Glutamatergic neuron (in vitro differentiated cells): ENCODE data around the gene ARL15. TPM values are rescaled to one million over a fixed set of nuclear protein-coding genes. Genes with fewer than 3 reads are reported as not detected.
"Not testable (repeated sequence)": the region's sequence is repeated elsewhere in the genome, so short reads cannot be mapped to it uniquely, and the experiment has no call there.

Experiments
- DNase-seq: peaks from one replicate; pipeline ENCODE4 v3.0.0; 2022
- H3K27ac Mint-ChIP-seq: one replicate; pipeline ENCODE4 v1.8.0; 2020; ENCODE audit warnings: mild to moderate bottlenecking, mixed read lengths, inconsistent platforms; ENCODE audit not compliant: unreplicated experiment
- H3K27me3 Mint-ChIP-seq: one replicate; pipeline ENCODE4 v1.8.0; 2020; ENCODE audit warnings: mild to moderate bottlenecking, moderate library complexity, mixed read lengths, inconsistent platforms; ENCODE audit not compliant: unreplicated experiment
- H3K36me3 Mint-ChIP-seq: one replicate; pipeline ENCODE4 v1.8.0; 2020; ENCODE audit warnings: mild to moderate bottlenecking, mixed read lengths, inconsistent platforms; ENCODE audit not compliant: unreplicated experiment
- H3K4me1 Mint-ChIP-seq: one replicate; pipeline ENCODE4 v1.8.0; 2020; ENCODE audit warnings: mild to moderate bottlenecking, low read depth, mixed read lengths, inconsistent platforms; ENCODE audit not compliant: unreplicated experiment
- H3K4me3 Mint-ChIP-seq: one replicate; pipeline ENCODE4 v1.8.0; 2020; ENCODE audit warnings: mild to moderate bottlenecking, mixed read lengths, inconsistent platforms; ENCODE audit not compliant: unreplicated experiment
- H3K9me3 Mint-ChIP-seq: one replicate; pipeline ENCODE4 v1.8.0; 2020; ENCODE audit warnings: mild to moderate bottlenecking, moderate library complexity, mixed read lengths, inconsistent platforms; ENCODE audit not compliant: unreplicated experiment
- total RNA-seq: library from RNA; stranded (reverse); fragmentation: NEBNext Ultra II Directional; extraction: Animal tissue kit (Norgen Biotek cat#: 25700); gene quantifications from one replicate; pipeline ENCODE4 v1.2.1, GENCODE V29; 2021; ENCODE audit not compliant: unreplicated experiment
- TF ChIP-seq, protein P1 (sequence below): fragments of 200-600 bp; sonication (generic); IDR thresholded peaks from one replicate; pipeline ENCODE4 v1.5.0; 2021; ENCODE audit not compliant: partially characterized antibody, unreplicated experiment

The ARL15 gene
- total RNA-seq, 1 donor from 2014 or later = 37.4 TPM

DNA sequence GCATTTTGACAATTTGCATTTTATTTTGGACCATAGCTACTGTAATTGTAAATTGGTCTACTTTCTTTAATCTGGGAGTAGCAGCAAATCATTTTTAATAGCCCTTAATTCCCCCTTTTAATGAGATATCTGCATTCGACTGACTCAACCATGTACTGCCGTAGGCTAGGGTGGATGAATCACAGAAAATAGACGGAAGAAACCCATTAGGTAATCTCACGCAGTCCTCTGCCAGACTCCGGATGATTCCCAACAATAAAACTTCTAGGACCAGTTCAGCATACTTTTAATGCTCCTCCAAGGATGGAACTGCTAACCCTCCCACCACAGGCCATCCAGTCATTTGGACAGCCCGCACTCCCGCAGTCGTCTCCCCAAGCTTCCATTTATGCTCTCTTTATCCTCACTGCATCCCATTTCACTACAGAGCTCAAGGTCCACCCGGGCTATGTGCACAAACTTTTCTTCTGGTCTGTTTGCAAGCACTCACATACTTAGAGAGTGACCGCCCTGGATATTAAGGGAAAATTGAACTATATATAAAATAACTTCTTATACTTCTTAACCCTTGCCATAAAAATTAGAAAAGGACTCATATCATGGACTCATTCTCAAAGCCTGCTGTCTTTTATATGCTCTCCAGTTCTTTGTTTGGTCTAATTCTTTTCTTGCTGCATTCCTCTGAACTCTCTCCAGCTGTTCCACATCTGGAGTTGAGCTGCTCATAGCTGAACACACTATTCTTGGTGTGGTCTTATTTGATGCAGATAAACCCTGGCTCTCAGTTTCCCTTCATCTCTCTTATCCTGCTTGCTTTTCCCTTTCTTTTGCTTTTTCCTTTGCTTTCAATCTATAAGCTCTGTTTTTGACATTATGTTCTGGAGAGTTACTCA, 326.6 kb downstream of the ARL15 start:
- Mint-ChIP-seq H3K4me3 (no peak overlapping the region), H3K36me3 (peaks cover 4% of the 10 kb centered on the region), H3K9me3 (no peaks in the 10 kb centered on the region), H3K4me1 (no peaks in the 10 kb centered on the region), H3K27ac (no peak overlapping the region), H3K27me3 (no peaks in the 10 kb centered on the region)
- TF ChIP-seq, protein P1, sequence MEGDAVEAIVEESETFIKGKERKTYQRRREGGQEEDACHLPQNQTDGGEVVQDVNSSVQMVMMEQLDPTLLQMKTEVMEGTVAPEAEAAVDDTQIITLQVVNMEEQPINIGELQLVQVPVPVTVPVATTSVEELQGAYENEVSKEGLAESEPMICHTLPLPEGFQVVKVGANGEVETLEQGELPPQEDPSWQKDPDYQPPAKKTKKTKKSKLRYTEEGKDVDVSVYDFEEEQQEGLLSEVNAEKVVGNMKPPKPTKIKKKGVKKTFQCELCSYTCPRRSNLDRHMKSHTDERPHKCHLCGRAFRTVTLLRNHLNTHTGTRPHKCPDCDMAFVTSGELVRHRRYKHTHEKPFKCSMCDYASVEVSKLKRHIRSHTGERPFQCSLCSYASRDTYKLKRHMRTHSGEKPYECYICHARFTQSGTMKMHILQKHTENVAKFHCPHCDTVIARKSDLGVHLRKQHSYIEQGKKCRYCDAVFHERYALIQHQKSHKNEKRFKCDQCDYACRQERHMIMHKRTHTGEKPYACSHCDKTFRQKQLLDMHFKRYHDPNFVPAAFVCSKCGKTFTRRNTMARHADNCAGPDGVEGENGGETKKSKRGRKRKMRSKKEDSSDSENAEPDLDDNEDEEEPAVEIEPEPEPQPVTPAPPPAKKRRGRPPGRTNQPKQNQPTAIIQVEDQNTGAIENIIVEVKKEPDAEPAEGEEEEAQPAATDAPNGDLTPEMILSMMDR = no peak
- DNase-seq = no peak

DNA sequence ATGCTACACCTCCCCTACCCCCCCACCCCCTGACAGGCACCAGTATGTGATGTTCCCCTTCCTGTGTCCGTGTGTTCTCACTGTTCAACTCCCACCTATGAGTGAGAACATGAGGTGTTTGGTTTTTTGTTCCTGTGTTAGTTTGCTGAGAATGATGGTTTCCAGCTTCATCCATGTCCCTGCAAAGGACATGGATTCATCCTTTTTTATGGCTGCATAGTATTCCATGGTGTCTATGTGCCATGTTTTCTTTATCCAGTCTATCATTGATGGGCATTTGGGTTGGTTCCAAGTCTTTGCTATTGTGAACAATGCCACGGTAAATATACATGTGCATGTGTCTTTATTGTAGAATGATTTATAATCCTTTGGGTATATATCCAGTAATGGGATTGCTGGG, 328.1 kb downstream of the ARL15 start:
- not testable (repeated sequence) for DNase-seq, H3K36me3 Mint-ChIP-seq, H3K27ac Mint-ChIP-seq, H3K4me1 Mint-ChIP-seq, H3K27me3 Mint-ChIP-seq, H3K4me3 Mint-ChIP-seq, H3K9me3 Mint-ChIP-seq

DNA sequence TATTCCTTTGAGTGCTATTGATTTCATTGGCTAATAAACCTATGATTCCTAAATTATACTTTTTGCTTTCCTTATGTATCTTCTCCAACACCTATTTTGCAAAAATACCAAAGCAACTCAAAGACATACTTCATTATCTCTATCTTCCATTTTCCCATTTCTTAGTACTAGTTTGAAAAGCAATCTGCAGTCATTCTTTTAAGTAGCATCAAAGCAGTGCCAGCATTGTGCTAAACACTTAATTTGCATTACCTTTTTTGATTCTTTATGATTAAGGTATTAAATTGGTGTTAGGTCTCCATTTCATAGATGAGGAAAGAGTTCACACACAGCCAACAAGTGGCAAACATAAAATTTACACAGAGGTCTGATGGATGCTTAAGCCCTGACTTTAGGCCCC, 330.3 kb downstream of the ARL15 start:
- H3K4me3 Mint-ChIP-seq = no peak overlapping the region
- TF ChIP-seq, protein P1 = no peak
- H3K9me3 Mint-ChIP-seq = no peaks in the 10 kb centered on the region
- no peaks in the 10 kb centered on the region for H3K27me3 Mint-ChIP-seq
- DNase-seq = no peak
- no peaks in the 10 kb centered on the region for H3K4me1 Mint-ChIP-seq
- H3K27ac Mint-ChIP-seq = no peak overlapping the region
- peaks cover 4% of the 10 kb centered on the region for H3K36me3 Mint-ChIP-seq

DNA sequence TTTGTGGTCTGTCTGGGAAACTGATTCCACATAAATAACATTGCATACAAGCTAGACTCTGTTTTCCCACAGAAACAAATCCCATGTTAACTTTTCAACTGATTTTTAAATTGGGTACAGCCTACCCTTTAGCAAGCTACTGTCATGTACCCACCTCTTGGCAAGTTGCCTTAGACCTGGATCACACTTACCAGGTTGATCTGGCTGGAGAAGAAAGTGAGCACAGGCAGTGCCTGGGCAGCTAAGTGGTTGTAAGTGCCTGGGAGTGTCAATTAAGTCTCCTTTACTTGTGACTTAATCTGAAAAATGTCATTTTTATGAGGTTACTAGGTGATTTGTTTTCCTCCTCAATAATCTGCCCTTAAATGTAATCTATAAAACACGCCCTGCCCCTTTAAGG, 336.4 kb downstream of the ARL15 start:
- no peaks in the 10 kb centered on the region for H3K4me1 Mint-ChIP-seq
- TF ChIP-seq, protein P1 = no peak
- H3K27me3 Mint-ChIP-seq = no peaks in the 10 kb centered on the region
- H3K36me3 Mint-ChIP-seq = no peaks in the 10 kb centered on the region
- H3K9me3 Mint-ChIP-seq = no peaks in the 10 kb centered on the region
- no peak overlapping the region for H3K27ac Mint-ChIP-seq
- DNase-seq = no peak
- no peak overlapping the region for H3K4me3 Mint-ChIP-seq

DNA sequence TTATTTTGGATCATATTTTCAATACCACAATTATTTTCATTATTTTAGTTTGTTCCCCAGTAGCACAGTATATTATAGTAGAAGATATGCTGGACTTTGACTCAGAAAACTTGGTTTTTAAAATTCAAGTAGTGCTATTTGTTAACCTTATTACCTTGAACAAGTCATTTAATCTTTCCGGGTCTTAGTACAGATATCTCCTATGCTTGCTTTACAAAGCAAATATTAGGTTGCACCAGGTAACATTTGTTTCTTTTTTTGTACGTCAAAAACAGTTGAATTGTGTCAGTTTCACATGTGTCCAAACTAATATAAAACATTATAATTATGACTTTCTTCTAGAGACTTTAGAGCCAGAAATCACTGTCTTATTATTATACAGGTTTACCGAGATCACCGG, 338.1 kb downstream of the ARL15 start:
- no peak overlapping the region for H3K4me3 Mint-ChIP-seq
- H3K4me1 Mint-ChIP-seq = no peaks in the 10 kb centered on the region
- DNase-seq = no peak
- no peaks in the 10 kb centered on the region for H3K27me3 Mint-ChIP-seq
- H3K36me3 Mint-ChIP-seq = no peaks in the 10 kb centered on the region
- TF ChIP-seq, protein P1 = no peak
- H3K9me3 Mint-ChIP-seq = no peaks in the 10 kb centered on the region
- H3K27ac Mint-ChIP-seq = no peak overlapping the region
